Immature natural killer cell (primary cell): ENCODE results near the gene HIP1. TPM values are rescaled to one million over a fixed set of nuclear protein-coding genes. Genes with fewer than 3 reads are reported as not detected.

ENCODE experiments used
- DNase-seq, 3 donors: peaks; one replicate each; pipeline ENCODE4 v3.0.0; 2022; ENCODE audit warnings: mixed read lengths in 1 of 3
- H3K27ac Mint-ChIP-seq, 6 donors: one replicate each; pipeline ENCODE4 v1.8.0; 2020; ENCODE audit warnings: mixed read lengths in 6 of 6, mild to moderate bottlenecking in 5 of 6, inconsistent platforms in 4 of 6, moderate library complexity in 3 of 6
- H3K27me3 Mint-ChIP-seq, 3 donors: one replicate each; pipeline ENCODE4 v1.8.0; 2020 to 2021; ENCODE audit warnings: low read depth in 3 of 3, mild to moderate bottlenecking in 3 of 3, mixed read lengths in 3 of 3, moderate library complexity in 3 of 3, inconsistent platforms in 1 of 3
- H3K36me3 Mint-ChIP-seq, 3 donors: one replicate each; pipeline ENCODE4 v1.8.0; 2020; ENCODE audit warnings: mixed read lengths in 3 of 3, inconsistent platforms in 2 of 3, mild to moderate bottlenecking in 2 of 3
- H3K4me1 Mint-ChIP-seq, 2 donors: one replicate each; pipeline ENCODE4 v1.8.0; 2020; ENCODE audit warnings: inconsistent platforms in 2 of 2, mild to moderate bottlenecking in 2 of 2, mixed read lengths in 2 of 2, moderate library complexity in 1 of 2
- H3K4me3 Mint-ChIP-seq, 5 donors: one replicate each; pipeline ENCODE4 v1.8.0; 2020; ENCODE audit warnings: mild to moderate bottlenecking in 5 of 5, mixed read lengths in 5 of 5, inconsistent platforms in 3 of 5, moderate library complexity in 3 of 5
- H3K9me3 Mint-ChIP-seq, 6 donors: one replicate each; pipeline ENCODE4 v1.8.0; 2020; ENCODE audit warnings: mild to moderate bottlenecking in 6 of 6, mixed read lengths in 6 of 6, inconsistent platforms in 4 of 6, moderate library complexity in 3 of 6
- polyA plus RNA-seq, 3 donors: library from polyadenylated mRNA; unstranded; fragments of 300-500 nt; fragmentation: Illumina TruSeq; gene quantifications; one replicate each; pipeline ENCODE4 v1.2.3, GENCODE V29; 2021

Gene HIP1
- polyA plus RNA-seq, 3 donors from 2014 or later, result 3.9 to 13.3 (median 5.9) TPM

DNA sequence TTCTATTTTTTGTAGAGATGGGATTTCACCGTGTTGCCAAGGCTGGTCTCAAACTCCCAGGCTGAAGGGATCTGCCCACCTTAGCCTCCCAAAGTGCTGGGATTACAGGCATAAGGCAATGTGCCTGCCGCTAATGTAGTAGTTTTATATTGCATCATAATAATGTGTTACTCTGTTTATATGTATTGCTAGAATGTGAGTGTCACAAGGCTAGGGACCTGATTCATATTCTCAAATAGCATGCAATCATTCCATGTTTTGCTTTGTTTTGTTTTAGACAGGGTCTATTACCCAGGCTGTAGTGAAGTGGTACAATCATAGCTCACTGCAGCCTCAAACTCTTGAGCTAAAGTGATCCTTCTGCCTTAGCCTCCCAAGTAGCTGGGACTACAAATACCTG lies 19.8 kb upstream of the HIP1 start:
- Mint-ChIP-seq H3K4me1 (peaks cover 6 to 12% of the 10 kb centered on the region in 2 donors), H3K36me3 (peaks cover 0 to 3% (median 0%) of the 10 kb centered on the region in 3 donors), H3K4me3 (no peak overlapping the region), H3K27ac (no peak overlapping the region), H3K9me3 (no peaks in the 10 kb centered on the region), H3K27me3 (peaks cover 0 to 1% (median 0%) of the 10 kb centered on the region in 3 donors)
- DNase-seq, result no peak

DNA sequence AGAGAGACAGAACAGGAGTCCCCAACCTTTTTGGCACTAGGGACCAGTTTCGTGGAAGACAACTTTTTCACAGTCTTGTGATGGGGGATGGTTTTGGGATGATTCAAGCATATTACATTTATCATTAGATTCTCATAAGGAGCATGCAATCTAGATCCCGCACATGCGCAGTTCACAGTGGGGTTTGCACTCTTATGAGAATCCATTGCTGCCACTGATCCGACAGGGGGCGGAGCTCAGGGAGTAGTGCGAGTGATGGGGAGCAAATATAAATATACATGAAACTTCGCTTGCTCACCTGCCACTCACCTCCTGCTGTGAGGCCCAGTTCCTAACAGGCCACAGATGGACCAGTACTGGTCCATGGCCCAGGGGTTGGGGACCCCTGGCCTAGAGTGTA lies 19.1 kb upstream of the HIP1 start:
- H3K4me3 Mint-ChIP-seq, result no peak overlapping the region
- DNase-seq, result no peak

DNA sequence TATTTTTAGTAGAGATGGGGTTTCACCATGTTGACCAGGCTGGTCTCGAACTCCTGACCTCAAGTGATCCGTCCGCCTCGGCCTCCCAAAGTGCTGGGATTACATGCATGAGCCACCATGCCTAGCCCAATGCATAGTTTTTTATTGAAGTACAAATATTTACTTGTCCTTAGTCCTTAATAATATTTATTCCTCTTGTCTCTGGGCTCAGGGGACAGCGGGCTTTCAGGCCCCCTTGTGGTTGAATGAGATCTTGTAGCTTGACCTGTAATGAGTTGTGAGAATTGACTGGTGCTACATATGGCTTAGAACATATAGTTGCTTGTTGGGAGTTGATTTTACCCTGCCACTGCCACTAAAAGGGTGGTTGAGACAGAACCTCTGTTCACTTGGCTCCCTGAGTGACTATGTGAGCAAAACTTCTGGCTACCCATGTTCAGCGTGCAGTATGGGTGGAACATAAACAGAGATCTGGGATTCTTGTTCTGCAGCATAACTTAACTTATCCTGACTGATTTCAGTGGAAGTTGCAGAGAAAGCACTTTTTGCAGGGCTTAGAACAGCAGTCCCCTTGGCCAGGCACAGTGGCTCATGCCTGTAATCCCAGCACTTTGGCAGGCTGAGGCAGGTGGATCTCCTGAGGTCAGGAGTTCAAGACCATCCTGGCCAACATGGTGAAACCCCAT lies 18.4 kb upstream of the HIP1 start:
- peak overlapping the region in 1 of 6 donors; percentile 10 for H3K27ac Mint-ChIP-seq
- peak in 2 of 3 donors; percentile 36 to 39 for DNase-seq
- no peak overlapping the region for H3K4me3 Mint-ChIP-seq
- peaks cover 3 to 7% of the 10 kb centered on the region in 2 donors for H3K4me1 Mint-ChIP-seq
- no peaks in the 10 kb centered on the region for H3K9me3 Mint-ChIP-seq
- peaks cover 0 to under 1% (median 0%) of the 10 kb centered on the region in 3 donors for H3K36me3 Mint-ChIP-seq
- H3K27me3 Mint-ChIP-seq, result peaks cover 0 to 2% (median 0%) of the 10 kb centered on the region in 3 donors

More for the DNA sequence above, 19.1 kb upstream of the HIP1 start:
- H3K9me3 Mint-ChIP-seq, result no peaks in the 10 kb centered on the region
- no peak overlapping the region for H3K27ac Mint-ChIP-seq
- H3K27me3 Mint-ChIP-seq, result peaks cover 0 to 1% (median 0%) of the 10 kb centered on the region in 3 donors
- peaks cover 0 to 3% (median 0%) of the 10 kb centered on the region in 3 donors for H3K36me3 Mint-ChIP-seq
- peaks cover 6 to 12% of the 10 kb centered on the region in 2 donors for H3K4me1 Mint-ChIP-seq

DNA sequence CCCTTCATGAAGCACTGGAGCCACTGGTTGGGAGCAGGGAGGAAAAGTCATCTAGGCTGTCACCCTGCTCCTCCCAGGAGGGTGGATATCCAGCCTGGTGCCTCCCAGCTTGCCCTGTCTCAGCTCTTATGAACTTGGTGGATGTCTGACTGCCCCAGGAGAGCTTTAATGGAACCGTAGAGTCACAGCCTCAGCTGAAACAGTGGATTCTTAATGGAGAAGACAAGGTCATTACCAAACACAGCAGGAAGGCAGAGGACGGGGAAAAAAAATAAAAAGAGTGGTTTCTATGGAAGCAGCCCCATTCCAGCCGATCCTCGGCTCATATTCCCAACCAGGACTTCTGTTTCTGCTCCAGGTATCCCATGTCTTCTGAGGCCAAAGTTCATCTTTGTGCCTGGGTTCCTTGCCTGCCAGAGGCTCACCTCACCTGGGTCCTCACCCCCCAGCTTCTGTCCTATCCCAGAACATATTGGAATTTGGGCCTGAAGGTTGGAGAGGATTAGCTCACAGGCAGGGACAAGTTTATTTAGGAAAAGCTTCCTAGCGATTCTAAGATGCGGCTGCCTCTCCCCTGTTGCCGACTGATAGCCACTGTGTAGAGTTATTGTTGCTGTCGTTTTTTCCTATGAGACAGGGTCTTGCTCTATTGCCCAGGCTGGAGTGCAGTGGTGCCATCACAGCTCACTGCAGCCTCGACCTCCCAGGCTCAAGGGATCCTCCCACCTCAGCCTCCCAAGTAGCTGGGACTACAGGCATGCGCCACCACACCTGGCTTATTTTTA lies 17.7 kb upstream of the HIP1 start:
- no peaks in the 10 kb centered on the region for H3K9me3 Mint-ChIP-seq
- H3K4me1 Mint-ChIP-seq, result peaks cover 3 to 6% of the 10 kb centered on the region in 2 donors
- peak overlapping the region in 1 of 6 donors; percentile 10 for H3K27ac Mint-ChIP-seq
- no peak overlapping the region for H3K4me3 Mint-ChIP-seq
- H3K27me3 Mint-ChIP-seq, result peaks cover 0 to 4% (median 0%) of the 10 kb centered on the region in 3 donors
- no peak for DNase-seq
- H3K36me3 Mint-ChIP-seq, result no peaks in the 10 kb centered on the region

GRCh38 chr7:75743455-75743859 lies 4.7 kb upstream of the HIP1 start:
- no peak overlapping the region for H3K4me3 Mint-ChIP-seq
- H3K27me3 Mint-ChIP-seq, result peaks cover 0 to 4% (median 3%) of the 10 kb centered on the region in 3 donors

DNA sequence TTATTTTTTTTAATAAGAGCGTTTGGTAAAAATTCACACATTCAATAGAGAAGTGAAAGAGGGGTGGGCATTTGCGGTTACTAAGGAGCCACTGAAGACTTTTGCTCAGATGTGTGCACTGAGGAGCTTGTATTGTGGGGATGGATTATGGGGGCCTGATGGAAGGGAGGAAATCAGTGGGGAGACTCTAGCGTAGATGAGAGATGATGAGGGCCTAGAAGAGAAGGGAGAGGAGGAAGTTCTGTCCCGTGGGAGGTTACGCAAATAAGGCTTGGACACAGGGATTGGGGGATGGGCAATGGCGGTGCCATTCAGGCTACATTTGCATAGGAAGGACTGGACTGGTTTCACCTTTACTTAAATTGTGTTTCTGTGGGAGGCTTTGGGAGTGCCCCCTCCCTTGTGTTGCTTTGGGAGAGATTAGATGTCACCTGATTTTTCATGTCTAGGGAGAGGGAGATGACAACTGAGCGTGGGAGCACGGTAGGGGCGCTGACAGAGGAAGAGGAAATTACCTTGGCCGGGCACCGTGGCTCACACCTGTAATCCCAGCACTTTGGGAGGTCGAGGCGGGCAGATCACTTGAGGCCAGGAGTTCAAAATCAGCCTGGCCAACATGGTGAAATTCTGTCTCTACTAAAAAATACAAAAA lies 2.2 kb upstream of the HIP1 start:
- DNase-seq, result no peak
- Mint-ChIP-seq H3K4me3 (peak overlapping the region in 4 of 5 donors; percentile 0 to 19 (median 6)), H3K9me3 (no peaks in the 10 kb centered on the region), H3K27me3 (peaks cover 0 to 4% (median 3%) of the 10 kb centered on the region in 3 donors), H3K27ac (peak overlapping the region in 3 of 6 donors; percentile 17 to 57 (median 39)), H3K36me3 (no peaks in the 10 kb centered on the region), H3K4me1 (peaks cover 16 to 26% of the 10 kb centered on the region in 2 donors)

More at GRCh38 chr7:75743455-75743859, 4.7 kb upstream of the HIP1 start:
- no peak for DNase-seq
- H3K36me3 Mint-ChIP-seq, result no peaks in the 10 kb centered on the region
- peaks cover 6 to 10% of the 10 kb centered on the region in 2 donors for H3K4me1 Mint-ChIP-seq
- H3K9me3 Mint-ChIP-seq, result no peaks in the 10 kb centered on the region
- H3K27ac Mint-ChIP-seq, result peak overlapping the region in 1 of 6 donors; percentile 70

GRCh38 chr7:75739796-75740672 lies 1.3 kb upstream of the HIP1 start:
- H3K4me3 Mint-ChIP-seq, result peak overlapping the region; percentile 90 to 100 (median 97)
- H3K36me3 Mint-ChIP-seq, result peaks cover 0 to 2% (median under 1%) of the 10 kb centered on the region in 3 donors
- no peak for DNase-seq
- peak overlapping the region; percentile 83 to 100 (median 97) for H3K27ac Mint-ChIP-seq
- H3K9me3 Mint-ChIP-seq, result no peaks in the 10 kb centered on the region
- H3K27me3 Mint-ChIP-seq, result peaks cover 0 to 4% (median 3%) of the 10 kb centered on the region in 3 donors
- peaks cover 16 to 28% of the 10 kb centered on the region in 2 donors for H3K4me1 Mint-ChIP-seq

DNA sequence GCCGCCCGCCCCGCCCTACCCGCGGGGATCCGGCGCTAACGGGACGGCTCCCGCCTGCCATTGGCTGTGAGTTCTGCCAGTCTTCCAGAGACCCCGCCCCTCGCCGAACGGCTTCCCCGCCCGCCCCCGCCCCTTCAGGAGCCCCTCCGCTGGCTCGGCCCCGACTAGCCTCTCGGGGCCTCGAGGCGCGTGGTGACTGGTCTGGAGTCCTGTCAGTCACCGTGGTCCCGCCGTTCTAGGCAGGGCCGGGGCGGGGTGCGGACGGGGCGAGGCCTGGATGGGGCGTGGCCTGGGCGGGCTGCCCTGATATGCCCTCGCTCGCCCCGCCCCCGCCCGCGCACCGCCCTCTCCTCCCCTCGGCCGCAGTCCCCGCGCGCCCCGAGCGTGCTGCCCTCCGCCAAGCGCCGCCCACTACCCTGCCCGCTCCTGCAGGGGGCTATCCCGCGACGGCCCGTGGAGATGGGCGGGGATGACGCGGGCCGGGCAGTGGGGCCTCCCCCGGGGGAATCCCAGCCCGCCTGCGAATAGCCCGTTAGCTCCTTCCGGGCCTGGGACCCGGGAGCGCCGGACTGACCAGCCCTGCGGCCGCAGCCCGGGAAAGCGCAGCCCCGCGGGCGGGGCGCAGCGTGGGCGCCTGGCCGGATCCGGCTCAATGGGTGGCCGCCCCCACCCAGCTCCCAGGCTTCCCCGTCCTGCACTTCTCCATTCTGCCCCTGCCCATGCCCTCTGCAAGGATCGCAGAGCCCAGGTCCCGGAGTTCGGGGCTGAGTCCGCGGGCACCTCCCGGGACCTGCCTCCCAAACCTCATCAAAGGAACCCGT lies 444 bp upstream of the HIP1 start:
- H3K9me3 Mint-ChIP-seq, result no peaks in the 10 kb centered on the region
- DNase-seq, result peak; percentile 99 to 100 (median 99)
- H3K4me3 Mint-ChIP-seq, result peak overlapping the region; percentile 91 to 100 (median 97)
- peaks cover 0 to 4% (median 3%) of the 10 kb centered on the region in 3 donors for H3K27me3 Mint-ChIP-seq
- H3K36me3 Mint-ChIP-seq, result peaks cover 3 to 7% (median 5%) of the 10 kb centered on the region in 3 donors
- H3K27ac Mint-ChIP-seq, result peak overlapping the region; percentile 83 to 100 (median 97)
- peaks cover 21 to 34% of the 10 kb centered on the region in 2 donors for H3K4me1 Mint-ChIP-seq

DNA sequence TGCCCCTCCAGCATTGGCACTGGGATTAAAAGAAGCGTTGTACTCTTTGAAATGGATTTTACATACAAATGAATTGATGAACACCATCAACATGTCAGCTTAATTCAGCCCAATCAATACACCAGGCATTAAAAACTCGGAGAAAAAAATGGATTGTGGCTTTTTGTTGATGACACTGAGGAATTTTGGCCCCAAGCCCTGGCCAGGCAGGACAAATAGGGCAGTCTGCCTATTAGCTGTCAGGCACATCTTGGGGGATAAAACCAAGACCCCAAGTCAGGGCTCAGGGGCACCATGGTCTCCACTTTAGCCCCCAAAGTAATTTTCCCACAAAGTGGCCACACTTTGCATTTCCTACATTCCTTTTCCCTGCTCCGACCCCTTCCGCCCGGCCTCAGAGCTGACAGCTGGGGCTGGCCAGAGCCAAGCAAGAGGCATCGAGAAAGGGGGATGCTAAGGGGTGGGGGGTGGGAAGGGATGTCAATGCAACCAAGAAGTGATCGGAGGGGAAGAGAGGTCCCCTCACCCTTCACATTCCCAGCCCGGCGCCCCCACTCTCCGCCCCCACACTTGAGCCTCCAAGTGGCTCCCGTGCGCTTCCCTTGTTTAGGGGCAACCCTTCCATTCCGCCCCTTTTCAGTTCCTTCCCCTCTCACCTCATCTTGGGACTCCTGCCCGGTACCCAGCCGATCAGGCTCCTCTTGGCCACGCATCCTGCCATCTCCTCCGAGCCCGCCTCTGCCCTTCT lies 711 bp downstream of the HIP1 start:
- H3K27me3 Mint-ChIP-seq, result peaks cover under 1 to 3% (median 1%) of the 10 kb centered on the region in 3 donors
- H3K9me3 Mint-ChIP-seq, result no peaks in the 10 kb centered on the region
- peaks cover 3 to 7% (median 5%) of the 10 kb centered on the region in 3 donors for H3K36me3 Mint-ChIP-seq
- peak overlapping the region; percentile 89 to 95 (median 91) for H3K4me3 Mint-ChIP-seq
- peak overlapping the region; percentile 55 to 94 (median 83) for H3K27ac Mint-ChIP-seq
- DNase-seq, result no peak
- peaks cover 27 to 40% of the 10 kb centered on the region in 2 donors for H3K4me1 Mint-ChIP-seq

DNA sequence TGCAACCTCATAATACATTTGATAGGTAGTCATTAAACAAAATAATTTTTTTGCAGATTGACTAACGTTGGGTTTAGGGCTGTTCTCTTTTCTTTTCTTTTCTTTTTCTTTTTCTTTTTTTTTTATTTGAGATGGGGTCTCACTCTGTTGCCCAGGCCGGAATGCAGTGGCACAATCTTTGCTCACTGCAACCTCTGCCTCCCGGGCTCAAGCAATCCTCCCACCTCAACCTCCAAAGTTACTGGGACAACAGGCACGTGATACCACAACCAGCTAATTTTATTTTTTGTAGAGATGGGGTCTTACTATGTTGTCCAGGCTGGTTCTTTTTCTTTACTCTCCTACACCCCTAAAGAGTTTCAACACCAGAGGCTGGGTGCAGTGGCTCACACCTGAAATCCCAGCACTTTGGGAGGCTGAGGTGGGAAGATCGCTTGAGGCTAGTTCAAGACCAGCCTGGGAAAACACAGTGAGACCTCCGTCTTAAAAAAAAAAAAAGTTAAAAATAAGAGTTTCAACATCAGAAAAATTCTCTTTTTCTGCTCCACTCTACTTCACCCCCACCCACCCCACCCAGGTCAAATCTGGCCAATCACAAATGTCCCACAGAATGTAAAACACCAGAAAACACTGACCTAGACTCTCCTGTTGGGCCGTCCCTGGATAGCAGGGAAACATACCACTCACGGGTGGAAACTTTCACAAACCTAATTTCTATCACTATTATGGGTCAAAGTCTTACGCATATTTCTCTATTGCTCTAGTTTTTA lies 3.0 kb downstream of the HIP1 start:
- DNase-seq, result no peak
- H3K27ac Mint-ChIP-seq, result no peak overlapping the region
- peaks cover 46 to 63% of the 10 kb centered on the region in 2 donors for H3K4me1 Mint-ChIP-seq
- peaks cover 0 to 7% (median 6%) of the 10 kb centered on the region in 3 donors for H3K27me3 Mint-ChIP-seq
- H3K9me3 Mint-ChIP-seq, result no peaks in the 10 kb centered on the region
- no peak overlapping the region for H3K4me3 Mint-ChIP-seq
- peaks cover 3 to 7% (median 5%) of the 10 kb centered on the region in 3 donors for H3K36me3 Mint-ChIP-seq
